Neural cell (in vitro differentiated cells): ENCODE measurements around the gene AOAH. TPM values are rescaled to one million over a fixed set of nuclear protein-coding genes. Genes with fewer than 3 reads are reported as not detected.

Experiments used
- H2AFZ ChIP-seq: fragments of 200-600, 300-800 bp; sonication (generic), shearing (Covaris generic); 2 replicates; pipeline ENCODE4 v1.6.0; 2014; ENCODE audit warnings: low read depth, mild to moderate bottlenecking, antibody characterized with exemption, low read length, moderate library complexity
- H3F3A ChIP-seq: fragments of 200-600 bp; shearing (Covaris generic); 2 replicates; pipeline ENCODE4 v1.6.1; 2016; ENCODE audit warnings: mild to moderate bottlenecking, moderate library complexity, mixed read lengths, antibody characterized with exemption, low read length; ENCODE audit not compliant: insufficient read depth, poor library complexity, severe bottlenecking
- H3K27ac ChIP-seq: fragments of 200-600, 300-800 bp; sonication (generic), shearing (Covaris generic); 2 replicates; pipeline ENCODE4 v1.5.1; 2014; ENCODE audit warnings: mild to moderate bottlenecking, low read length, moderate library complexity
- H3K27me3 ChIP-seq: fragments of 300-800, 200-600 bp; sonication (generic), shearing (Covaris generic); 2 replicates; pipeline ENCODE4 v1.6.0; 2014; ENCODE audit warnings: mild to moderate bottlenecking, low read depth, low read length, moderate library complexity; ENCODE audit not compliant: insufficient read depth
- H3K36me3 ChIP-seq: fragments of 300-800, 200-600 bp; sonication (generic), shearing (Covaris generic); 2 replicates; pipeline ENCODE4 v1.5.1; 2014; ENCODE audit warnings: mild to moderate bottlenecking, antibody characterized with exemption, low read length, moderate library complexity; ENCODE audit not compliant: insufficient read depth
- H3K4me2 ChIP-seq: fragments of 300-800, 200-600 bp; sonication (generic), shearing (Covaris generic); 2 replicates; pipeline ENCODE4 v1.6.0; 2014; ENCODE audit warnings: mild to moderate bottlenecking, low read length
- H3K4me3 ChIP-seq: fragments of 300-800, 200-600 bp; sonication (generic), shearing (Covaris generic); 2 replicates; pipeline ENCODE4 v1.5.1; 2014; ENCODE audit warnings: mild to moderate bottlenecking, low read length, moderate library complexity
- H3K79me2 ChIP-seq: fragments of 200-600 bp; shearing (Covaris generic); replicated peaks from 2 replicates; pipeline ENCODE4 v1.6.0; 2014; ENCODE audit warnings: mild to moderate bottlenecking, low read length, moderate library complexity; ENCODE audit not compliant: insufficient read depth
- H3K9ac ChIP-seq: fragments of 300-800, 200-600 bp; sonication (generic), shearing (Covaris generic); 2 replicates; pipeline ENCODE4 v1.6.1; 2016; ENCODE audit warnings: mild to moderate bottlenecking, low read length, mixed read lengths
- H3K9me2 ChIP-seq: fragments of 200-600 bp; shearing (Covaris generic); 2 replicates; pipeline ENCODE4 v1.6.1; 2016; ENCODE audit warnings: mild to moderate bottlenecking, low read length, mixed read lengths; ENCODE audit not compliant: insufficient read depth
- H3K9me3 ChIP-seq: fragments of 200-600, 300-800 bp; sonication (generic), shearing (Covaris generic); 2 replicates; pipeline ENCODE4 v1.6.1; 2016; ENCODE audit warnings: mild to moderate bottlenecking, mixed run types, low read length, moderate library complexity, mixed read lengths
- H4K20me1 ChIP-seq: fragments of 200-600 bp; shearing (Covaris generic); 2 replicates; pipeline ENCODE4 v1.6.1; 2016; ENCODE audit warnings: mild to moderate bottlenecking, mixed run types; ENCODE audit not compliant: insufficient read depth
- CTCF ChIP-seq: fragments of 450-650 bp; IDR thresholded peaks from 2 replicates; pipeline ENCODE4 v1.5.1; 2014; ENCODE audit warnings: antibody characterized with exemption, mild to moderate bottlenecking, moderate library complexity; ENCODE audit not compliant: poor library complexity, severe bottlenecking
- EP300 ChIP-seq: fragments of 450-650 bp; conservative IDR thresholded peaks from 2 replicates; pipeline ENCODE4 v1.6.1; 2014; ENCODE audit warnings: antibody characterized with exemption, mild to moderate bottlenecking, moderate library complexity; ENCODE audit not compliant: poor library complexity, severe bottlenecking
- EZH2 ChIP-seq: fragments of 200-600, 300-800 bp; shearing (Covaris generic), sonication (generic); IDR thresholded peaks from 2 replicates; pipeline ENCODE4 v1.6.1; 2014; ENCODE audit warnings: antibody characterized with exemption, low read length, borderline replicate concordance, mild to moderate bottlenecking; ENCODE audit not compliant: insufficient read depth, poor library complexity, severe bottlenecking
- MXI1 ChIP-seq: fragments of 450-650 bp; conservative IDR thresholded peaks from 2 replicates; pipeline ENCODE4 v1.6.1; 2014; ENCODE audit warnings: antibody characterized with exemption, mild to moderate bottlenecking; ENCODE audit not compliant: poor library complexity, severe bottlenecking
- POLR2AphosphoS5 ChIP-seq: IDR thresholded peaks from 2 replicates; pipeline ENCODE4 v1.6.1; 2012
- RAD21 ChIP-seq: fragments of 450-650 bp; conservative IDR thresholded peaks from 2 replicates; pipeline ENCODE4 v1.6.1; 2014; ENCODE audit warnings: antibody characterized with exemption, mild to moderate bottlenecking, moderate library complexity
- REST ChIP-seq: IDR thresholded peaks from 2 replicates; pipeline ENCODE4 v1.6.1; 2012; ENCODE audit warnings: borderline replicate concordance
- SMC3 ChIP-seq: fragments of 450-650 bp; conservative IDR thresholded peaks from 2 replicates; pipeline ENCODE4 v1.6.1; 2014; ENCODE audit warnings: antibody characterized with exemption, mild to moderate bottlenecking, moderate library complexity; ENCODE audit not compliant: poor library complexity
- TAF1 ChIP-seq: IDR thresholded peaks from 2 replicates; pipeline ENCODE4 v1.6.1; 2012; ENCODE audit warnings: low read depth
- polyA plus RNA-seq: library from polyadenylated mRNA; depleted of rRNA; stranded (reverse); fragments of >200 nt; gene quantifications from 2 replicates; pipeline ENCODE4 v1.2.3, GENCODE V29; 2014

AOAH gene
- polyA plus RNA-seq, 1 donor from 2014 or later, result 4.3 TPM

GRCh38 chr7:36736090-36736898 lies 12.0 kb upstream of the AOAH start:
- H3K4me2 ChIP-seq, result no peak overlapping the region
- no peak overlapping the region for H3K27ac ChIP-seq
- H3K36me3 ChIP-seq, result no peaks in the 10 kb centered on the region
- H2AFZ ChIP-seq, result no peak overlapping the region
- H3K9me3 ChIP-seq, result no peaks in the 10 kb centered on the region
- no peaks in the 10 kb centered on the region for H3K9me2 ChIP-seq
- no peaks in the 10 kb centered on the region for H4K20me1 ChIP-seq
- no peak overlapping the region for H3K4me3 ChIP-seq
- H3K27me3 ChIP-seq, result no peaks in the 10 kb centered on the region
- H3K9ac ChIP-seq, result no peak overlapping the region
- H3F3A ChIP-seq, result no peaks in the 10 kb centered on the region
- TF ChIP-seq RAD21 (no peak), EZH2 (no peak), SMC3 (no peak), TAF1 (no peak), EP300 (no peak), MXI1 (no peak), REST (no peak), CTCF (no peak), POLR2AphosphoS5 (no peak)
- H3K79me2 ChIP-seq, result no peaks in the 10 kb centered on the region

DNA sequence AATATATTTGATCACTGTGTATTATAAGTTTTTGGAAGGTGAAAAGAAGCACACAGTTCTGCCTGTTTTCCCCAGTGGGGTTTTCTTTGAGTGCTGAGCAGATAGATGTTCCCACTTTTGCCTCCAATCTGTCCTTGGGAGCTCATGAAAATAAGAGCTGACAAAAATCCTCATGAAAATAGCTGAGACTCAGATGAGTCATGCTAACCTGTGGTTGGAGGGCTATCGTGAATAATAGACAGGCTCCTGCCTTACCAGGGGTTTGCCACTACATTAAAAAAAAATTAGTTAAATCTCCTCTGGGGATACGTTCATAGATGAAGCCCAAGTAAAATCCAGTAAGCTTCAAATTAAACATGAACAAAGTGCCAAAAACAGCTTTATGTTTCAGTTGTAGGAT lies 10.9 kb upstream of the AOAH start:
- H3K9me2 ChIP-seq, result no peaks in the 10 kb centered on the region
- no peaks in the 10 kb centered on the region for H3K79me2 ChIP-seq
- no peaks in the 10 kb centered on the region for H3K27me3 ChIP-seq
- TF ChIP-seq EP300 (no peak), EZH2 (no peak)
- H3K4me3 ChIP-seq, result no peak overlapping the region
- no peaks in the 10 kb centered on the region for H3F3A ChIP-seq
- H3K9ac ChIP-seq, result no peak overlapping the region
- no peak overlapping the region for H3K27ac ChIP-seq
- H3K9me3 ChIP-seq, result no peaks in the 10 kb centered on the region
- H2AFZ ChIP-seq, result no peak overlapping the region
- no peaks in the 10 kb centered on the region for H4K20me1 ChIP-seq
- no peak overlapping the region for H3K4me2 ChIP-seq
- no peaks in the 10 kb centered on the region for H3K36me3 ChIP-seq
